ENCODE data around the gene RNF157. TPM values are rescaled to one million over a fixed set of nuclear protein-coding genes. Genes with fewer than 3 reads are reported as not detected.

Gene RNF157
- total and polyA plus RNA-seq, 9 of the 15 experiments (the other 6 are each of a cell fraction or from before 2014, with no cell fraction given), result 8.1 to 31.7 (median 20.8) TPM

GRCh38 chr17:76217081-76217480 lies 23.2 kb downstream of the RNF157 start (continued):
- TF ChIP-seq MGA (IDR thresholded peaks at IDR 0.05) (no peak), SMAD4 (CRISPR knock-in tag; conservative IDR thresholded peaks at IDR 0.05) (no peak), MTF1 (CRISPR knock-in tag; IDR thresholded peaks at IDR 0.05; ENCODE audit: borderline replicate concordance) (no peak)
